Activated naive CD8-positive, alpha-beta T cell treated with anti-CD3 and anti-CD28 coated beads, Interleukin-2, amount 50 U/mL, for 24 hours (primary cell): ENCODE data around the gene TTYH2.

Experiments used
- ATAC-seq: fragments of 150-1000 bp; cut with Tn5 transposase; one replicate; pipeline ENCODE4 v1.10.0; 2021
- DNase-seq: peaks from one replicate; pipeline ENCODE4 v3.0.0; 2021
- H3K27ac Mint-ChIP-seq: one replicate; pipeline ENCODE4 v1.8.0; 2021; ENCODE audit warnings: mild to moderate bottlenecking, mixed read lengths
- H3K27me3 Mint-ChIP-seq: one replicate; pipeline ENCODE4 v1.8.0; 2021; ENCODE audit warnings: mixed read lengths
- H3K36me3 Mint-ChIP-seq: one replicate; pipeline ENCODE4 v1.8.0; 2021; ENCODE audit warnings: low read depth, mixed read lengths
- H3K4me1 Mint-ChIP-seq: one replicate; pipeline ENCODE4 v1.8.0; 2021; ENCODE audit warnings: mixed read lengths
- H3K4me3 Mint-ChIP-seq: one replicate; pipeline ENCODE4 v1.8.0; 2021; ENCODE audit warnings: mild to moderate bottlenecking, moderate library complexity, mixed read lengths
- H3K9me3 Mint-ChIP-seq: one replicate; pipeline ENCODE4 v1.8.0; 2021; ENCODE audit warnings: mixed read lengths

TTYH2 gene

DNA sequence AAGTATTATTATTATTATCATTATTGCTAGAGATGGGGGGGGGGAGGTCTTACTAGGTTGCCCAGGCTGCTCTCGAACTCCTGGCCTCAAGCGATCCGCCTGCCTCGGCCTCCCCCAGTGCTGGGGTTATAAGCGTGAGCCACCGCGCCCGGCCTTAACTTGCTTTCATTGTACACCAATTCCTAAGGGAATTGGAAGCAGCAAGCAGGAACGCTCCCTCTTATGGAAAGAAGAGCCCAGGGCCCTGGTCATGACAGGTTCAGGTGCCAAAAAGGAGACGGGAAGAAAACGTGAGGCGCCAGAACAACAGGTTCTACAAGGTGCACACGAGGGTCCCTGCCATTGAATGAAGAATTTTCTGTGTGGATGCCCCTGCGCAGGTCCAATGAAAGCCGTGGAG lies 10.4 kb upstream of the TTYH2 start:
- H3K9me3 Mint-ChIP-seq, result no peaks in the 10 kb centered on the region
- peaks cover 28% of the 10 kb centered on the region for H3K27me3 Mint-ChIP-seq
- peak overlapping the region; percentile 93 for H3K4me3 Mint-ChIP-seq
- DNase-seq (no peak), ATAC-seq (no peak)
- peaks cover 42% of the 10 kb centered on the region for H3K4me1 Mint-ChIP-seq
- H3K36me3 Mint-ChIP-seq, result peaks cover 40% of the 10 kb centered on the region
- H3K27ac Mint-ChIP-seq, result peak overlapping the region; percentile 99

DNA sequence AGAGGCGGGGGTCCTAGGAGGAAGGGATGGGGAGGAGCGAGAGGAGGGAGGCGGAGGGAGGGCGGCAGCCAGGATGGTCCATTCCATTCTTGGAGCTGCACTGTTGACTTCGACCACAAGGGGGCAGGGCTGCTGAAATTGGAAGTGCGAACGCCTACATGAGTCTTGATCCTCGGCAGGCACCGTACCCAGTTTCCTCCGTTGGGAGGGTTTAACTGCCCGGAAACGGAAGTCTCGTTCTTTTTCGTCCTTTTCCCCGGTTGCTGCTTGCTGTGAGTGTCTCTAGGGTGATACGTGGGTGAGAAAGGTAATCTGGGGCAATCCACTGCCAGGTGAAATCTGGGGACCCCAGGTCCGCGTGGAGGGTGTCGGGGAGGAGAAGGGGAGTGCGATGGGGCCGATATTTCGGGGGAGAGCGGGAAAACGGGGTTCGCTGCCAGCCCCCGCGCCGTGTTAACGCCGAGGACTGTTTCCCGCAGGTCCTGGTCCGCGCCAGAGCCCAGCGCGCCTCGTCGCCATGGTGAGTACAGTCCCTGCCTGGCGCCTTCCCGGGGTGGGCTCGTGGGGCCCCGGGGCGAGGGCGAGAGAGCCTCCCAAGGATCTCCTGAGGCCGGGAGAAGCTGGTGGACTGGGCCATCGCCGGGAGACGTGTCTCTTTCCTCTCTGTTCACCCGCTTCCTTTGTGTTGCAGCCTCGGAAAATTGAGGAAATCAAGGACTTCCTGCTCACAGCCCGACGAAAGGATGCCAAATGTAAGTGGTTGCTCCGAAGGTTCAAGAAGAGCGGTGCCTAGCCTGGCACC lies 9.7 kb upstream of the TTYH2 start, which contains the start of gene RPL38:
Gene RPL38, plus strand, starts transcription at position 240 of the 802 bp plus-strand sequence. Its CDS starts 278 bp downstream, at position 518.
- H3K36me3 Mint-ChIP-seq, result peaks cover 45% of the 10 kb centered on the region
- DNase-seq (peak; percentile 98), ATAC-seq (peak; percentile 67)
- no peaks in the 10 kb centered on the region for H3K9me3 Mint-ChIP-seq
- H3K27ac Mint-ChIP-seq, result peak within 1 kb of the TSS; percentile 99
- H3K27me3 Mint-ChIP-seq, result peaks cover 26% of the 10 kb centered on the region
- peak within 1 kb of the TSS; percentile 93 for H3K4me3 Mint-ChIP-seq
- H3K4me1 Mint-ChIP-seq, result peaks cover 48% of the 10 kb centered on the region

DNA sequence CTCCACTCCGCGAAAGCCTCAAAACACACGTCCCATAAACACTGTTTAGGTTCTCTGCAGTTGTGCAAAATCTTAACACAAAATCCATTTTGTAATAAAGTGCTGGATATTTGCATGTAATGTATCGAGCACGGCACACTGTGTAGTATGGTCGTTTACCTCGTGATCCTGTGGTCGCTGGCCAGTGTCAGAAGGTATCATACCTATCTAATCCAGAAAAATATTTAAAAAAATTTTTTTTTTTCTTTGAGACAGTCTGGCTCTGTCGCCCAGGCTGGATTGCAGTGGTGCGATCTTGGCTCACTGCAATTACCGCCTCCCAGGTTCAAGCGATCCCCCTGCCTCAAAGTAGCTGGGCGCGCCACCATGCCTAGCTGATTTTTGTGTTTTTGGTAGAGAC lies 8.9 kb upstream of the TTYH2 start:
- ATAC-seq (no peak), DNase-seq (no peak)
- H3K4me1 Mint-ChIP-seq, result peaks cover 51% of the 10 kb centered on the region
- peaks cover 53% of the 10 kb centered on the region for H3K36me3 Mint-ChIP-seq
- peak overlapping the region; percentile 99 for H3K27ac Mint-ChIP-seq
- peak overlapping the region; percentile 93 for H3K4me3 Mint-ChIP-seq
- H3K9me3 Mint-ChIP-seq, result no peaks in the 10 kb centered on the region
- H3K27me3 Mint-ChIP-seq, result peaks cover 25% of the 10 kb centered on the region

DNA sequence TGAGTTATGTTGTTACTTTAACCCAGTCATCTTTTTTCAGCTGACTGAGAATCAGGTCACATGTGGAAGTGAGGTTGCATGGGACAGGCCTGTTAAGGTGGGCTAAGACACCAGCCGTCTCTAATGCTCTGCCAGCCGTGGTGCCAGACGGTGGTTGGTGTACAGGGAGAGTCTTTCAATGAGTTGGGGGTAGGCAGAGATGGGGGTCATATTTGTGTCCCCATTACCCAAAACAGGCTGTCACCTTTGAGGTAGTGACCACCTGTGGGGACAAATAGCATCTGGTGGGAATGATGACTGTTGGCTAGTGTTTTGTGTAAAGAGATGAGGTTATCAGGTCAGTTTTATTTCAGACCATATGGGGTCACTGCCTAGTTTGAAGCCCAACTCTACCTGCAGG lies 8.1 kb upstream of the TTYH2 start:
- H3K9me3 Mint-ChIP-seq, result no peaks in the 10 kb centered on the region
- ATAC-seq (no peak), DNase-seq (no peak)
- peaks cover 54% of the 10 kb centered on the region for H3K4me1 Mint-ChIP-seq
- H3K4me3 Mint-ChIP-seq, result peak overlapping the region; percentile 93
- H3K36me3 Mint-ChIP-seq, result peaks cover 61% of the 10 kb centered on the region
- peak overlapping the region; percentile 99 for H3K27ac Mint-ChIP-seq
- H3K27me3 Mint-ChIP-seq, result peaks cover 18% of the 10 kb centered on the region

DNA sequence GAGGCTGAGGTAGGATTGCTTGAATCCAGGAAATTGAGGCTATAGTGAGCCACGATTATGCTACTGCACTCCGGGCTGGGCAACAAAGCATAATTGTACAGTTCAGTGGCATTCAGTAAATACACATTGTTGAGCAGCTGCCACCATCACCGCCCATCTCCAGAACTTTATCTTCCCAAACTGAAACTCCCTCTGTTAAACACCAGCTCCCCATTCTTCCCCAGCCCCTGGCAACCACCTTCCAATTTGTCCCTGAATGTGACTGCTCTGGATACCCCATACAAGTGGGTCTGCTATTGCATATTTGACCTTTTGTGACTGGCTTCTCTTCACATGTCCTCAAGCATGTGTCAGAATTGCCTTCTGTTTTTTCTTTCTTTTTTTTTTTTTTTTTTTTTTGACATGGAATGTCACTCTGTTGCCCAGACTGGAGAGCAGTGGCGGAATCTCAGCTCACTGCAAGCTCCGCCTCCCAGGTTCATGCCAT lies 7.0 kb upstream of the TTYH2 start:
- ATAC-seq (no peak), DNase-seq (no peak)
- no peaks in the 10 kb centered on the region for H3K9me3 Mint-ChIP-seq
- peak overlapping the region; percentile 93 for H3K4me3 Mint-ChIP-seq
- peak overlapping the region; percentile 99 for H3K27ac Mint-ChIP-seq
- peaks cover 66% of the 10 kb centered on the region for H3K36me3 Mint-ChIP-seq
- peaks cover 65% of the 10 kb centered on the region for H3K4me1 Mint-ChIP-seq
- peaks cover 12% of the 10 kb centered on the region for H3K27me3 Mint-ChIP-seq

DNA sequence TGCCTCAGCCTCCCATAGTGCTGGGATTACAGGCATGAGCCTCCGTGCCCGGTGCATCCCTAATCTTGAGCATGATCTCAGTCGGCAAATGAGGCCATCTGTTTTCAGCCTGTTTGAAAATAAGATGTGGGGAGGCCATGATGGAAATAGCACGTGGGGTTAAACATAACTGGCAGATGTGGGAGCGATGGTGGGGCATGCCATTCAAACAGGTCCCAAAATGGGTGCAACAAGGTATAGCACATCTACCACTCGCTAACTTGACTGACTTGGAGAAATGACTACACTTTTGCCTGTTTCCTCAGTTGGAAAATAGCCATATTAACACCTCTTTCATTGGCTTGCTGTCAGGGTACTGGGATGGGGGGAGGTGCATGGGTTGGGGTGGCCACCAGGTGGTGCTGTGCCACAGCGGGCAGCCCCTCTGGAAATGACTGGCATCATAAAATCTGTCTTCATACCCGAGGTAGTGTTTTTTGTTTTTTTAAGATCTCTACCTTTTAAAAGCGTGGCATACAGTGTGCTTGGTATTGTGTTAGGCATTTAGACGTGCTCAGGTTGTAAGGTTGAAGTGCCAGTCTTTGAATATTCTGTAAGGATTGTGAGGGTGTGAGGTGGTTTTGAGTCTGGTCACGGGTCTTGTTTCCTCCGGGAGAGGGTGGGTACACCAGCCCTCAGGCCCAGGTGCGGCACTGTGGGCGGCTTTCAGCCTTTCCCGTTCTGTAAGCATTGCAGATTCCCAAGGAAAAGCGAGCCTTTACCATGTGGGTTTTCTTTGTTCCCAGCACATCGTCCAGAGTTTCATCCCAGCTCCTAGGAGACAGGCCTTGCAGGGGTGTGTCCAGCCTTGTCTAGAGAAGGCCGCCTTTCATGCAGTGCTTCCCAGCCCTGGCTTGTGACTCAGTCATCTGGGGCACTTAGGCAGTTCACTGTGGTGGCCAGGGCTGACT lies 2.9 kb upstream of the TTYH2 start:
- peak overlapping the region; percentile 71 for H3K27ac Mint-ChIP-seq
- peaks cover 52% of the 10 kb centered on the region for H3K36me3 Mint-ChIP-seq
- H3K9me3 Mint-ChIP-seq, result no peaks in the 10 kb centered on the region
- no peaks in the 10 kb centered on the region for H3K27me3 Mint-ChIP-seq
- H3K4me3 Mint-ChIP-seq, result peak overlapping the region; percentile 49
- peaks cover 85% of the 10 kb centered on the region for H3K4me1 Mint-ChIP-seq
- peak; percentile 38 for ATAC-seq
- peak; percentile 82 for DNase-seq

DNA sequence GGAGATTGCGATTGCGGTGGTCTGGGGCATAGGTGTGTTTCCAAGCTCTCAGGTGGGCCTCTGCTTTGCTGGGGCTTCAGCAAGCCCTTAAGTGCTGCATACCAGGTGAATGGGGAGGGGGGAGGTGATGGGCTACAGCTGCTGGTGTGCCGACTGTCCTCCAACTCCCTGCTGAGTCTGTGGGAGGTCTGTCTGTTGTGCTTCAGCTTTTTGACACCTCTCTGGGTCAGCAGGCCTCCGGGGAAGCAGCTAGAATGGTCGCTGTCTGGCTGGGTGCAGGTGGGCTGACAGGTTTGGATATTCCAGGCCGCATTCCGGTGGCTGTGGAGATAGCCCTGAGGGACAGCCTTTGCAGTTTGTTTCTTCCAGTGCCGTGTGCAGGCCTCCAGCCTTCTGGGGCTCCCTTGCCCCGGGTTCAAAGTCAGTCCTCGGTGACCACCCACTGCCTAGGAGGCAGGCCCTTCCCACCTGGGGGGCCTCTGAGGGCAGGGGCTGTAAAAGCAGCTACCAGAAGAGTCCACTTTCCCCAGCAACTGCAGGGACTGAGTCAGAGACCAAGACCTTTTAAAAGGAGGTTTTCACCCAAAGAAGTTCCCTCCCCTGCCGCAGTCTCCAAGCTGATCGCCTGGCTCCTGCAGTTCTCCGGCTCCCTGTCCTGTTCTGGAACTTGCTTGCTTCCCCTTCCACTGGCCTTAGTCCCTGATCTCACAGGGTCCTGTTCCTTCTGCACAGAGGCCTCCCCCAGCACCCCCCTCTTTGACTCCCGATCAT lies 2.0 kb upstream of the TTYH2 start:
- peak; percentile 34 for DNase-seq
- Mint-ChIP-seq H3K4me3 (peak overlapping the region; percentile 80), H3K27ac (peak overlapping the region; percentile 67), H3K27me3 (no peaks in the 10 kb centered on the region), H3K36me3 (peaks cover 43% of the 10 kb centered on the region), H3K4me1 (peaks cover 87% of the 10 kb centered on the region), H3K9me3 (no peaks in the 10 kb centered on the region)
- peak; percentile 5 for ATAC-seq

DNA sequence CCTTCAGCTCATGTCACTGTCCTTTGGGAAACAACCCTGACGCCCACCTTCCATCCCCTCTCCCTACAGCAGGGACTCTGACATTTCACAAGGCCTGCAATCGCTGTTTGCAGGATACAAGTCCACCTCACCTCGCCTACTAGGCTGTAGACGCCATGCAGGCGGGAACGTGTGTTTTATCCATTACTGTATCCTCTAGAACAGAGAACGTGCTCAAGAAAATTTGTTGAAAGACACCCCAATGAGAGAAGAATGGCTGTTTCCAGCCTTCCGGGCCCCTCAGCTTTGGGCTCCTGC lies 1.5 kb upstream of the TTYH2 start:
- Mint-ChIP-seq H3K27ac (peak overlapping the region; percentile 67), H3K9me3 (no peaks in the 10 kb centered on the region), H3K4me1 (peaks cover 82% of the 10 kb centered on the region), H3K27me3 (no peaks in the 10 kb centered on the region), H3K4me3 (peak overlapping the region; percentile 80), H3K36me3 (peaks cover 39% of the 10 kb centered on the region)
- ATAC-seq, result no peak
- DNase-seq, result no peak

DNA sequence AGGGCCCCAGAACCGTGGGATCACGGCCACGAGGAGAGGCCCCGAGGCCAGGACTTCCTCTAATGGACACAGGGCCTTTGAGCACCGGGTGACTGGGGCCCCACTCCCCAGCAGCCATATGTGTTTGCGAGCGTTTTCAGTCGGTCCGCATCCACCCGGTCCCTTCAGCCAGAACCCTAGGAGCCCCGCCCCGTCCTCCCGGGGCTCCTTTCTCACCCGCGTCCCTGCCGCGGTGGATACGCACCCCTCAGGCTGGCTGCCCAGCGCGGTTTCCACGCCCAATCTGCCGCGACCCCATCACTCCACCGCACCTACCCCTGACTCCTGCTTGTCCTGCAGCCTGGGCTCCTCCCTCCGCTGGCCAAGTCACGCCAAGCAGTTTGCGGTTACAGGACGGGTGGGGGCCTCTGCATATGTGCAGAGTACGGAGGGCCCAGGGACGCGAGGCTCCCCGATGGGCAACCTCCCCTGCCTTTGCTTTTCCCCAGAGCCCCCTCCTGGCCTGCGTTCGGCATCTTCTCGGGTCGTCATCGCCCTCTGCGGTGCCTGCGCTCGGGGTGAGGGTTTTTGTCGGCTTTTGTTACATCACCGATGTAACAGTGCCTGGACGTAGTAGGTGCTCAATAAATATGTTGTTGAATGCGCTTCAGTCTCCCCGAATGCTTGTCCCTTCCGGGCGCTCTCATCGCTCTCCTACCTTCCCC lies 1.0 kb upstream of the TTYH2 start:
- DNase-seq (peak; percentile 37), ATAC-seq (peak; percentile 2)
- Mint-ChIP-seq H3K36me3 (peaks cover 38% of the 10 kb centered on the region), H3K4me1 (peaks cover 84% of the 10 kb centered on the region), H3K27ac (peak overlapping the region; percentile 77), H3K27me3 (no peaks in the 10 kb centered on the region), H3K4me3 (peak overlapping the region; percentile 80), H3K9me3 (no peaks in the 10 kb centered on the region)

DNA sequence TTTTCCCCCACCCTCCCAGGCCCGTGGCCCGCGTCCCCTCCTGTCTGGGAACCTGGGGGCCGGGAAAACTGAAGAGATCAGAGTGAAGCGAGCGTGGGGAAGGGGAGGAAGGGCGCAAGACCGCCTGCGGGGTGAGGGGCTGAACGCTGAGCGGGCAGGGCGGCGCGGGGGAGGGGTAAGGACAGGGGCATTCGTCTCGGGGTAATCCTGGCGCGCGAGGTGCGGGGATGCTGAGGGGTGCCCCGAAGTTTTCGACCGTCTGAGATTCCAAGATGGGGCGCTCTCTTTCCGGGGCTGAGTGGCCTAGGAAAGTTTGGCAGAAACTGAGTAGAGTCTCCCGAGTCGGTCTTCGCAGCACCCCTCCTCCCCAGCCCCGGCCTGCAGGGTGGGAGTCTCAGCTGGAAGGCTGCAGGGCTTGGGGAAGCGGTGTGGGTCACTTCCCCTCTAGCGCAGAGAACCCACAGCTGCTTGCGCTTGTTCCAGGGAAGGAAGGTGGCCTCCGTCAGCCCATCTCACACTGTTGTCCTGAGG lies 555 bp downstream of the TTYH2 start:
- no peak for ATAC-seq
- peak; percentile 40 for DNase-seq
- Mint-ChIP-seq H3K4me3 (peak overlapping the region; percentile 80), H3K4me1 (peaks cover 70% of the 10 kb centered on the region), H3K27me3 (no peaks in the 10 kb centered on the region), H3K36me3 (peaks cover 26% of the 10 kb centered on the region), H3K27ac (no peak overlapping the region), H3K9me3 (no peaks in the 10 kb centered on the region)

DNA sequence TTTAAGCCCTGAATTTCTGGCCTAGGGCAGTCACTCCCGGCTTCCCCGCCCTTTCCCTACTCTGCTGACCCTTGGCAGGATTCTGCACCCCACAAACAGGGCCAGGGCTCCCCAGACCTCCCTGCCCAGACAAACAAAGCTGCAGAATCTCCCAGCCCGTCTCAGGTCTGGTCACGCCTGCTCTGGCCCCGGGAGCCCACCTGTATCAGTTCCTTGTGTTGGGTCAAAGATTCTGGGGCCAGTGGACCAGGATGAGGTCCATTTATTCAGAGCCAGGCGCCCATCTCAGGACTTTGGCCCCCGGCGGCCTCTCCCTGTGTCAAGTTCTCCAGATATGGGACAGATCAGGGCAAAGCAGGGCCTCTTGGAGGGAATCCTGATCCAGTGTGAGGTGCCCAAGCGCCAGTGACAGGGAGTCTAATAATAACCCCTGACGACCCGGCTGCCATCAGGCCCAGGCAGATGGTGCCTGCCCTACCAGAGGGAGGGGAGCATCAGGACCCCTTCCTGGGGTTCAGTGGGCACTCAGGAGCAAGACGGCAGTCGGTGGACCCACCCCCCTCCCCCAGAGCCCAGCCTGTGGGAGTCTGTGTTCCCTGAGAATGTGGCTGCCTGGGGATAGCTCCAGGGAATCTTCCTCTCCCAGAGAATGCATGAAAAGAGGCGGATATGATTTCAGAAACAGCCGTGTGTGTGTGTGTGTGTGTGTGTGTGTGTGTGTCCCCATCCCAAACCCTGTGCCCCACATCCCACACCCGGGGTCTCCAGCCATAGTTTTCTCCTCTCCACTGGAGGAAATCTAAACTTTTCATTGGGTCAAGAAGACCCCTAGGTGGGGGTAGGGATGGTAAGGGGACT lies 1.3 kb downstream of the TTYH2 start:
- ATAC-seq (no peak), DNase-seq (no peak)
- H3K27ac Mint-ChIP-seq, result no peak overlapping the region
- peak overlapping the region; percentile 80 for H3K4me3 Mint-ChIP-seq
- peaks cover 63% of the 10 kb centered on the region for H3K4me1 Mint-ChIP-seq
- no peaks in the 10 kb centered on the region for H3K9me3 Mint-ChIP-seq
- H3K27me3 Mint-ChIP-seq, result no peaks in the 10 kb centered on the region
- peaks cover 24% of the 10 kb centered on the region for H3K36me3 Mint-ChIP-seq

DNA sequence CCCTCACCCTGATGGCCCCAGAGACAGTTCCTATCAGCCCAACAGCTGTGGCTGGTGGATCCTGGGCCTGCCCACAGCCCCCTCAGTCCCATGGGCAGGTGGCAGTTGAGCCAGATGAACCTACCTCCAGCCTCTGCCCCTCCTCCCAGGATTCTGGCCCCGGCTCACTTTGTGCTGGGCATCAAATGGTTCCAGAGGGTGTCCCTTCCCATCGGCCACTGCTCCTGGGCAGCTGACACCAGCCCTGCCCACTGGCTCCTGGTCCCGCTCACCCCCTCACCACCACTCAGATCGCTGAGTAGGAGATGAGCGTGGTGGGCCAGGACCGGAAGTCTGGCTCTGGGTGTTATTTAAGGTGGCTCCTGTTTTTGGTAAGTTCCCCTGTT lies 2.0 kb downstream of the TTYH2 start:
- Mint-ChIP-seq H3K27me3 (no peaks in the 10 kb centered on the region), H3K4me3 (peak overlapping the region; percentile 80), H3K9me3 (no peaks in the 10 kb centered on the region), H3K4me1 (peaks cover 57% of the 10 kb centered on the region), H3K27ac (no peak overlapping the region), H3K36me3 (peaks cover 18% of the 10 kb centered on the region)
- DNase-seq, result no peak
- ATAC-seq, result no peak

DNA sequence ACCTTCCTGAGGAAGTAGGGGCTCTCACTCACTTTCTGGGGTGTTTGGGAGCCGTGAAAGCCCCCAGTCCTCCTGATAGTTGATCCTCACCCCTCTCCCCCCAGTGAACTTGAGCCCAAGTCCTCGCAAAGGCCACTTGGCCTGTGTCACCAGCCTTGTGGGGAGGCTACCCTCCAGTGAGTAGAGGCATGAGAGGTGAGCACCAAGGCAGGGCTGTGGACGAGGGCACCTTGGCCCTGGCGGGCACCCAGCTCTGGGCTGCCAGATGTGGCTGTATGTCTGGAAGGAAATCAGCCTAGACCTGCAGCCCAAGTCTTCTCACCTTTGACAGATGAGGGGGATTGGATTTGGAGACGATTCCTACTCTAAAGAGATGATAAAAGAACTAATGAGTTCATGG lies 3.1 kb downstream of the TTYH2 start:
- Mint-ChIP-seq H3K4me3 (no peak overlapping the region), H3K27me3 (no peaks in the 10 kb centered on the region), H3K27ac (no peak overlapping the region), H3K36me3 (peaks cover 14% of the 10 kb centered on the region), H3K9me3 (no peaks in the 10 kb centered on the region), H3K4me1 (peaks cover 46% of the 10 kb centered on the region)
- no peak for ATAC-seq
- DNase-seq, result no peak
